ENCODE data around the gene NT5M.

NT5M gene

DNA sequence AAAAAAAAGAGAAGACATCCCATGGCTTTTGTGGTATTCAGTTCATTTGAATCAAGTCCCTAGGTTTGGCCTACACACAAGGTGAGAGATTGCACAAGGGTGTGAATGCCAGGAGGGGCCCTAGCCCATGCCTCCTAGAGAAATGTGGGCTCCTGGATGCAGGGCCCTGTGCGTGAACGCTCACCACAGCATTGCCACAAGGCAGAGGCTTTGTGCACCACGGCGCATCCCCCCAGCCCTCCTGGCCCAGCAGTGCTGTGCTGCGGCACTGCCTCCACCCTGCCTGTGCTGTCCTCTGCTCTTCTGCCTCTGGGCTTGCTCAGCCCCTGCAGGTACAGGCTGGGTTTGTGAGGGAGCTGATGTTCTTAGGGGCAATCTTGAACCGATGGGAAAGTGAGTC lies 92.7 kb downstream of the NT5M start:
- DNase-seq = no peak

Data from stimulated activated CD4-positive, alpha-beta T cell treated with anti-CD3 and anti-CD28 coated beads, Interleukin-12 subunit alpha, Interleukin-12 subunit beta, amount 100 ng/mL, for 4 hours (primary cell).